Measurements from ENCODE around the gene TANC1.

DNA sequence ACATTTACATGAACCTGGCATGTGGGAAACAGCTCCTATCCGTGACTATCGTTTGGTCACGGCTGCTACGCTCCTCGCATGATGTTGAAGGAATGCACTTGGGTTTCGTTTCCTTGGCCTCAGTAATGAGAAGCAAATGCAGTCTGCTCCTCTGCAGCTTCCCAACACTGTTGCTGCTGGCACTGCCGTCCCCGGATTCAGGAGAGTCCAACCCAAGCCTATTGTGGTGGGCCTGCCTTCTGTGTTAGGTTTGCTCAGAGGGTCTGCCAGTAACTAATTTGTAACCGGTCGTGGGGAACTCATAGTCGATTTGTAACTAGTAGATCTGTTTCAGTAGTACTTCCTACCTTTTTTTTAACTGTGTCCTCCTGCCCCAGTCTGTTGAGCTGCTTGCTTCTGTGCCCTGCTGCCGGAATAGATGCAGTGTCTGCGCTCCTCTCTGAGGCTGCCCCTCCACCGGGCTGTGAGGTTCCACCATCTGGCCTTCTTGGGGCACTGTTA, 259.7 kb downstream of the TANC1 start:
- TF ChIP-seq CTCF (IDR thresholded peaks at IDR 0.05) (no peak), POLR2A (IDR thresholded peaks at IDR 0.05; ENCODE audit: low read length) (no peak), CBX2 (IDR thresholded peaks at IDR 0.05; ENCODE audit: borderline replicate concordance, low read depth) (no peak), REST (IDR thresholded peaks at IDR 0.05) (no peak), RAD21 (conservative IDR thresholded peaks at IDR 0.05 in 1 of 2, IDR thresholded peaks at IDR 0.05 in 1 of 2) (no peak)

Measured in A549 (cell line).